ENCODE measurements around the gene DLGAP1.

The DLGAP1 gene

DNA sequence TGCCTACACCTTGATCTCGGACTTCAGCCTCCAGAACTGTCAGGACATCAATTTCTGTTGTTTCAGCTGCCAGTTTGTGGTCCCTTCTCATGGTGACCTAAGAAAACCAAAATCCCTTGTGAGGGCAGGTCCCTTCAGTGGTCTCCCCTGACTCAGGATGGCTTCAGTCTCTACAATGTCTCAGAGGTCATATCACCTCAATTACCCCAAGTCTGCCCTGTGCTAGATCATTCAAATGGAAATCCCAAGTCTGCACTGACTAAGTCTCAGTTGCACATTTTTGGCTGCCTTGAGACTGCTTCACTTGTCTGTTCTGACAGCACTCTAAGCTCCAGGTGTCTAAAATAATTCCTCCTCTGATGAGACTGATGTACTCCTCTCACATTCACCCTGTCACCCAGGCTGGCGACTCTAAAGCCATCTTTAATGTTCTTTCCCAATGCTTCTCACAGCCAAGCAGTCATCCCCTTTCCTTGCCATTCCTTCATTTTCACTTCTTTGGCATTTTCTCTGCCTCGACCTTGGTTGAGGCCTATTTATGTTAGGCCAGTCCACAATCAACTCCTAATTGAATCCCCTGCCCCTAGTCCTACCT, 470.8 kb downstream of the DLGAP1 start:
- no peak for DNase-seq

- DNase-seq, result no peak
Measured at GRCh38 chr18:3983351-3983969, 471.6 kb downstream of the DLGAP1 start.

GRCh38 chr18:3982541-3982940, 472.6 kb downstream of the DLGAP1 start:
- DNase-seq, result no peak

DNA sequence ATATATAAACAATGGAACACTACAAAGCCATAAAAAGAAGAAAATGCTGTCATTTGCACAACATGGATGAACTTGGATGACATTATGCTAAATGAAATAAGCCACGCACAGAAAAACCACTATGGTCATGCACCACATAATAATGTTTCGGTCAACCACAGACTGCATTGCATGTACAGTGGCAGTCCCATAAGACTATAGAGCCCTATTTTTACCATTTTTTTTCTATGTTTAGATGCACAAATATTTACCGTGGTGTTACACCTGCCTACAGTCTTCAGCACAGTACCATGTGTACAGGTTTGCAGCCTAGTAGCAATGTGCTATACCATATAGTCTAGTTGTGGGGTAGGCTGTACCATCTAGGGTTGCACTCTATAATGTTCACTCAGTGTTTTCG, 476.1 kb downstream of the DLGAP1 start:
- no peak for DNase-seq

GRCh38 chr18:3973191-3973850, 481.8 kb downstream of the DLGAP1 start:
- DNase-seq, result no peak

DNA sequence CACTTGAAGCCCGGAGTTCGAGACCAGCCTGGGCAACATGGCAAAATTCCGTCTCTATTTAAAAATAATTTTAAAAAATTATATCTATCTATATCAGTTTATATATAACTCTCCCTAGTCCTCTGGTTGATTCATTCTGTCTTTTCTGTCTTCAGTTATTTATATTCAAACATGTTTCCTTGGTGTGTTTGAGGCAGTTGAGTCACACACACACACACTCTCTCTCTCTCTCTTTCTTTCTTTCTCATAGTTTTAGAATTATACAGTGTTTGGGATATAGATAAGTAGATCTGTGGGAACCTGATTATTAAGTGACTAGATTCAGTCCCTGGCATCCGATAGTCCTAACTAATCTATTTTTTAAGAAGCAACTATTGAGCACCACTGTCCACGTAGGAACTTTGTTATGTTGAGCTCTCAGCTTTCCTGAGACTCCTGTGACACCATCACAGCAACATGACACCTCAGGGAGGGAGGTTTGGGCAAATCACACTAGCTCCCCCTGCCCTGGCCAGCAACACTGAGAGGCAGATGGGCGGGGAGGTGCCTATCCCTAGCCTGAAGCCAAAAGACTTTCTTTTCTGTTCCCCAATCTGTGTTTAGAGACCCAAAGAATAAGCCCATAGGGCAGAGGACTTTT, 482.7 kb downstream of the DLGAP1 start:
- DNase-seq, result no peak

DNA sequence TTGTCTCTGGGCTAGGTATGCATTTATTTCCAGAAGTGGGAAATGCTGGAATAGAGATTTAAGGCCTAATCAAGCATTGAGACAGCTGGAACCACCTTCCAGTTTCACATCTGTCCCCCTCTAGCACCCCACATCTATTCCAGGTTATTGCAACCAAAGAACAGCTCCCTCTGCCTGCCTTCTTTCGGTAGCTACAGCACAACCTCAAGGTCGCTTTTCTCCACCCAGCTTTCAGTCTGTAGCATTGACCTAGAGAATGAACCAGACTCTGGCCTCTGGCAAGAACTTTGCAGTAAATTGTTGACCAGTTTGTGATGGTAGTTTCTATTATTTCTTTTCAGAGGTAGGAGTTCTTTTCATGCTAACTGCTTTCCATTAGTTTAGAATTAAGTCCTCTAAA, 484.2 kb downstream of the DLGAP1 start:
- no peak for DNase-seq

DNA sequence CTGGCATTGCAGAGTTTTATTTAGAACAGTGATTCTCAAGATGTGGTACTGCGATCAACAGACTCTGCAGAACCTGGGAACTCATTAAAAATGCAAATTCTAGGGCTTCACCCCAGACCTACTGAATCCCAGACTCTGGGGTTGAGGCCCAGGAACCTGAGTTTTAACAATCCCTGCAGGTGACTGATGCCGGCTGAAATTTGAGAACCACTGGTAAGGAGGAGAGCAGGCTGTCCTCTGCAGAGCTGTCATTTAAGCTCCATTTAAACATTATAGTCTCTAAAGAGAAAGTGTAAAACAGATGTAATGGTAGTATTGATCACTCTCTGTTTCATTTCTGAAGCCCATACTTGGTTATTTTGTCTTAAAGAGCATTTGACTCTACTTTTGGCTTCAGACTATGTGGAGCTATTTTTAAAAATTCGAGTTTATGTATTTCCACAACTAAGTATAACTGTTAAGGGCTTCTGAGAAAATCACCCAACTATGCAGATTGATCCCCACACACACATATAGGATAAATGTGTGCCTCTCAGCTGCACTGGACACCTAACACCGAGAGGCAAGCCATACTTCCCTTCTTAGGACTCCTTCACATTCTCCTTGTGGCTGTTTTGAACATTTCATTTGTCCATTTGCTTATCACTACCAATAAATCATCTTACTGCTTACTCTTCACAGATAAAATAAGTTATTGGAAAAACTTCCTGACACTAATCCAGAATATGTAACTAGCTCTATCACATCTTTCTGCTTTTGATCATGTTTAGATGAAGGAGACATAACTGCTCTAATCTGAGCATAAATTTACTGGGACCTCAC, 487.5 kb downstream of the DLGAP1 start:
- no peak for DNase-seq

DNA sequence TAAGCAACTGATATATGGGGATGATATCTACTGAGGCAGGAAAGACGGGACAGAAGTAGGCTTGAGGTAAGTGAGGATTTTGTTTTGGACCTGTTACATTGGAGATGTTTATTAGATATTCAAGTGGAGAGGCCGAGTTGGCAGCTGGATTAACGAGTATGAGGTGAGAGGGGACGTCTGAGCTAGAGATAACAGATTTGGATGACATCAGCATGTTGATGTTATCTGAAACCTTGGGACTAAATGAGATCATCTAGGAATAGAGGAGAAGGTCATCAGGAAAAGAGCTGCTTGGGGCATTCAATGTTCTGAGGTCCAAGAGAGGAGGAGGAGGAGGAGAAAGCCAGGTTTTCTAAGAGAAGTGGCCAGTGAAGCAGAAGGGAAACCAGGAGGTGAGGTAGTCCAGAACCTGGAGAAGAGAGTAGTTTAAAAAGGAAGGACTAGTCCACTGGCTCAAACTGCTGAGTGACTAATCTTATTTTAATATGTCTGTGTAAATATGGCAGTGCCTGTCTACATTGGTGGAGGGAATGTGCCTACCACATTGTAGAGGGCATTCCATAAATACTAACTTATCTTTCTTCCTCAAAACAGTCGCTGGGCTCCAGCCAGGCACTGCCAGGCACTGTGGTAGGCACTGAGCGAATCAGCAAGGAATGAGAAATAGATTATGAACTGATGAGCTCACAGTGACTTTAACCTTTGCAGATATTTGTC, 488.3 kb downstream of the DLGAP1 start:
- DNase-seq, result no peak

DNA sequence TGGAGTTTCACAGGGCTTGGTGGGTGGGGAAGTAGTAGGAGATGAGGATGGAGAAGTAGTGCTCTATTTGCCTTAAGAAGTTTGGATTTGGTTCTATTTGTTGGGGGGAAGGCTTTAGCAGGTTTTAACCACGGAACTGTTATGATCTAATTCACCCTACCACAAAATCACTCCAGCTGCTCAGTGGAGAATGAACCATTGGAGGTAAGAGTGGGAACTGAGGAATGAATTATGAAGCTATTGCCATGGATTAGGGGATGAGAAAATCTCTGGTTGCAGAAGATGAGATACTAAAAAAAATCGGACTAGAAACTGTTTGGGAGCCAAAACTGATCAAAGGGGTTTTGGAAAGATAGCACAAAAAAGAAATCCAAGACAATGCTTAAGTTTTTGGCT, 488.9 kb downstream of the DLGAP1 start:
- DNase-seq, result no peak

DNA sequence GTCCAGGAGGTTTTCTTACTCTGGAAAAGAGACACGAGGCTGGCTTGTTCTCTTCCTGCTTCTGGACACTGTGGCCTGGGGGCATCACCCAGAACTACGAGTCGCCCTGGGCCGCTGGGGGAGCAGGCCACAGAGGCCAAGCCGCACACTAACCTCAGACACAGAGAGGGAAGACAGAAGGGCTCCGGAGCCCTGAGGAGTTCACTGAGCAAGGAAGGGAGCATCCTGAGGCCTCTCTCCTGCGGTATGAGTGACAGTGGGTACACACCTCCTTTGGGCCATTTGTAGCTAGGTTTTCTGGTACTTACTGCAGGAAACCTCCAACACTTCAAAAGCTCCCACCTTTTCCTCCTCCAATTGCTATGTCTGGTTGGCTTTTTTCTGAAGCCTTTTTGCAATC, 494.1 kb downstream of the DLGAP1 start:
- DNase-seq, result no peak

DNA sequence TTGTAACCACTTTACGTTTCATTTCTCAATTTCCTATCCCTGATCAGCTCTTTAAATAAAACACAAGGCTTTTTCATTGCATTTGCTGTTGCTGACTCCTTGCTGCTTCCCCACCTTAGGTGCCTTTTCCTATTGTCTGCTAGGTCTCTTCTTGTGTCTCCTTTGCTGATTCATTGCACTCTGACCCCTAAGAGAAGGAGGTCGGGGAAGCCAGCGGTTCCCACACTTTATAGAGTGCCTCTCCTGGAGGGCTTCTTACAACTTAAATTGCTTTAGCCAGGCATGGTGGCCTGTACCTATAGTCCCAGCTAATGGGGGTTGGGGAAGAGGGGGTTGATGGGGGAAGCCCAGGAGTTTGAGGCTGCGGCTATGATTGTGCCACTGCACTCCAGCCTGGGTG, 495.0 kb downstream of the DLGAP1 start:
- DNase-seq, result no peak

DNA sequence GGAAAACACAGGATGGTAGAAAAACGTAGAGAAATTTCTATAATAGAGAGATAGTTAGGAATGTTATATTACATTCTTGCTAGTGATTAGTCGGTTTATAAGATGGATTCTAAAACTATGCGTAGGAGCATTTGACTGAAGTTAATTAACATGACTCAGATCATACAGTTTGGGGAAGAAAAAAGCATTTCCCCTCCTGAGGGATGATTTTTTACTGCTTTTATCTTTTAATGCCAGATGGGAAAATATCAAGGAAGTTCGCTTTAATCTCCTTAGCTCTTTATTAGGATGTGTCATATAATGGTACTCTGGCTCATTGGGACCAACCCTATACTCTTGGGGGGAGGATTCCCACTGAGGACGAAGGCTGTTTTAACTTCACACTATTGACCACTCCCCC, 503.1 kb downstream of the DLGAP1 start:
- DNase-seq, result no peak

GRCh38 chr18:3950668-3951404, 504.3 kb downstream of the DLGAP1 start:
- no peak for DNase-seq

DNA sequence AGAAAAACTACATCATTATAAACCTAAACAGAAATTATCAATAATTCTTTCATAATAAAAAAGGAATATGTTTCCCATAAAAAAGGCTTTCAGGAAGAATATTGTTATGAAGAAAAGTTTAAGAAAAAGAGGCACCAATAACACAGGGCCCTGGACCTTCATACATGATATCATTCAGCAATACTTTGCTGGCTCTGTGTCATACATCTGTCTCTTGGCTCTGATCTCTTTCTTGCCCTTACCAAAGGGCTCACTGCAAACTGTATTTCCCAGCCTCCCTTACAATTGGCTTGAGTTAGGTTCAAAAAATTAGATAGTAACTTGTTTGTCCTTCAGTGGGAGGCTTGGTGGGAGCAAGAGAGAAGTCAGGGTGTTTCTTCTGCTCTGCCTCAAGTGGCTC, 506.1 kb downstream of the DLGAP1 start:
- DNase-seq, result no peak

DNA sequence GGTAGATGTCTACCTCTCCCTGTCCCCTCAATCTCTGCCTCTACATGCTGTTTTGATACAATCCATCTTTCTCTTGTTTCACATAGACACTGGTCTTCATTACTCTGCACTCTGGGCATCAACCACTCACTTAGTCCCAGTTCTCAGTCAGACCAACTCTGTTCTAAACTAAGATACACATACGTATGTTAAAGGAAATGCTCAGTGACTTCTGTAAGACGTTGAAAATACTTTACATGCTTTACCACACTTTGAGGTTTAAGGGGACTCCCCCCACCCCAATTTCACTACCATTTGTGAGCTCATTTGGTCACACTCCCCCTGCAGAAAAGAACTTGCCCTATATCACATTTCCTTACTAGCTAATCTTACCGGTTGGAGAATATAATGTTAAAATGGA, 507.7 kb downstream of the DLGAP1 start:
- no peak for DNase-seq

DNA sequence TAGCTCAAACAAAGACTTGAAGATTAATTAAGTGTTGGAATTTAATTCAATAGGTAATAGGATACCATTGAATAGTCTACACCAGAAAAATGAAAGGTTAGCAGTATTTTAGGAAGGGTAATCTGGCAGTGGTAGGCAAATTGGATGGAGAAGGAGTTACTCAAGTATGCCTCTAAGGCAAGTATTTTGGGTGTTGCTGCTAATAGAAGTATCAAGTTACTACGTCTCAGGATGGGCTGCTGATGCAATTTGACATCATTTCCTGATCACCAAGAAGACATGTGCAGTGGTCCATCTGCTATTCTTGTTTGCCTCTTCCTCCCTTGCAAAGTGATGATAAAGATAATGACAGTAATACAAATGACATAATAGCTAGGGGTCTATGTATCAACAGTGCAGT, 519.8 kb downstream of the DLGAP1 start:
- DNase-seq, result no peak

- no peak for DNase-seq
Measured at GRCh38 chr18:3932276-3932675, 522.8 kb downstream of the DLGAP1 start.

- no peak for DNase-seq
Measured at GRCh38 chr18:3931542-3932112, 523.5 kb downstream of the DLGAP1 start.

DNA sequence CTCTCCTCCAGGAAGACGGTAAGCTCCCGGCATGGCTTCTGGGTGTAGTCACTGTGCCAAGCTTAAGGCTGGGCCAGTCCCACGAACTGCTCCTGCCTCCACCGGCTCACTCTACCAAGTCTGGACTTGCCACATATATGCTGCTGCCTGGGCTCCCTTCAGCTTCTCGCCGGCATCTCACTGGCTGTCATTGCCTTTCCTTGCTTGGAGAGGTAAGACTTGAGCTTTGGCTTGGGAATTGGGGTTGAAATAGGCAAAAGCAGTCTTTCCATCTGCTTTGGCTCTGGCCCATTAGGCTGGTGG, 524.1 kb downstream of the DLGAP1 start:
- no peak for DNase-seq

- no peak for DNase-seq
Measured at GRCh38 chr18:3930126-3931012, 524.7 kb downstream of the DLGAP1 start.
